H9 (cell line): Measurements from ENCODE around the gene SLC25A46. TPM values are rescaled to one million over a fixed set of nuclear protein-coding genes. Genes with fewer than 3 reads are reported as not detected.

ENCODE experiments used
- DNase-seq: peaks from one replicate; pipeline ENCODE4 v3.0.0-alpha.2; 2017
- H2AFZ ChIP-seq: one replicate; pipeline ENCODE4 v1.6.1; 2013; ENCODE audit warnings: mild to moderate bottlenecking, low read length, control low read depth, moderate library complexity
- H2AK5ac ChIP-seq: 2 replicates; pipeline ENCODE4 v1.6.1; 2013; ENCODE audit warnings: low read length, control low read depth, mixed read lengths; ENCODE audit not compliant: insufficient read length
- H2BK120ac ChIP-seq: one replicate; pipeline ENCODE4 v1.6.1; 2013; ENCODE audit warnings: low read depth, mild to moderate bottlenecking, low read length, control low read depth, inconsistent platforms; ENCODE audit not compliant: poor library complexity, severe bottlenecking
- H2BK12ac ChIP-seq: 2 replicates; pipeline ENCODE4 v1.6.1; 2013; ENCODE audit warnings: low read length, control low read depth, mixed read lengths, low read depth; ENCODE audit not compliant: insufficient read length
- H2BK15ac ChIP-seq: 2 replicates; pipeline ENCODE4 v1.6.1; 2013; ENCODE audit warnings: low read depth, low read length, control low read depth
- H2BK20ac ChIP-seq: one replicate; pipeline ENCODE4 v1.6.1; 2013; ENCODE audit warnings: low read depth, mild to moderate bottlenecking, low read length, control low read depth, inconsistent platforms; ENCODE audit not compliant: poor library complexity, severe bottlenecking
- H2BK5ac ChIP-seq: 2 replicates; pipeline ENCODE4 v1.6.1; 2013; ENCODE audit warnings: low read length, control low read depth, mixed read lengths; ENCODE audit not compliant: insufficient read length
- H3K14ac ChIP-seq: 2 replicates; pipeline ENCODE4 v1.6.1; 2013; ENCODE audit warnings: low read length, control low read depth; ENCODE audit not compliant: insufficient read depth
- H3K18ac ChIP-seq: 2 replicates; pipeline ENCODE4 v1.6.1; 2013; ENCODE audit warnings: low read depth, mild to moderate bottlenecking, mixed read lengths, low read length, control low read depth; ENCODE audit not compliant: insufficient read length
- H3K23ac ChIP-seq: 2 replicates; pipeline ENCODE4 v1.6.1; 2013; ENCODE audit warnings: low read length, control low read depth, mixed read lengths, low read depth; ENCODE audit not compliant: insufficient read length
- H3K23me2 ChIP-seq: 2 replicates; pipeline ENCODE4 v1.6.1; 2013; ENCODE audit warnings: low read depth, mild to moderate bottlenecking, mixed read lengths, low read length, control low read depth; ENCODE audit not compliant: insufficient read length, poor library complexity, severe bottlenecking
- H3K27ac ChIP-seq: 2 replicates; pipeline ENCODE4 v1.5.1; 2013; ENCODE audit warnings: low read length, control low read depth, mixed read lengths, low read depth; ENCODE audit not compliant: insufficient read length
- H3K27me3 ChIP-seq: 2 replicates; pipeline ENCODE4 v1.6.1; 2013; ENCODE audit warnings: low read length, control low read depth, inconsistent platforms; ENCODE audit not compliant: insufficient read depth
- H3K4ac ChIP-seq: 2 replicates; pipeline ENCODE4 v1.6.1; 2013; ENCODE audit warnings: low read depth, mild to moderate bottlenecking, control low read depth, inconsistent platforms, low read length, moderate library complexity
- H3K4me1 ChIP-seq: 2 replicates; pipeline ENCODE4 v1.6.1; 2013; ENCODE audit warnings: low read length, control low read depth, inconsistent platforms; ENCODE audit not compliant: insufficient read depth
- H3K4me2 ChIP-seq: 2 replicates; pipeline ENCODE4 v1.6.1; 2013; ENCODE audit warnings: low read length, control low read depth, mixed read lengths; ENCODE audit not compliant: insufficient read length, insufficient read depth
- H3K56ac ChIP-seq: 2 replicates; pipeline ENCODE4 v1.6.1; 2013; ENCODE audit warnings: low read depth, mild to moderate bottlenecking, mixed read lengths, low read length, control low read depth; ENCODE audit not compliant: insufficient read length
- H3K79me1 ChIP-seq: 2 replicates; pipeline ENCODE4 v1.6.1; 2013; ENCODE audit warnings: low read depth, mild to moderate bottlenecking, moderate library complexity, low read length, control low read depth, inconsistent platforms; ENCODE audit not compliant: insufficient read depth, poor library complexity, severe bottlenecking
- H3K79me2 ChIP-seq: 2 replicates; pipeline ENCODE4 v1.6.1; 2013; ENCODE audit warnings: low read length, control low read depth, inconsistent platforms; ENCODE audit not compliant: insufficient read depth
- H3K9ac ChIP-seq: 2 replicates; pipeline ENCODE4 v1.6.1; 2013; ENCODE audit warnings: low read length, control low read depth, mixed read lengths; ENCODE audit not compliant: insufficient read length; ENCODE audit errors: extremely low read depth
- H3K9me3 ChIP-seq: one replicate; pipeline ENCODE4 v1.6.1; 2013; ENCODE audit warnings: low read depth, low read length, inconsistent platforms; ENCODE audit not compliant: control insufficient read depth
- H3T11ph ChIP-seq: one replicate; pipeline ENCODE4 v1.6.1; 2013; ENCODE audit warnings: mild to moderate bottlenecking, low read length, control low read depth, inconsistent platforms
- H4K20me1 ChIP-seq: one replicate; pipeline ENCODE4 v1.6.1; 2013; ENCODE audit not compliant: control insufficient read depth, insufficient read length, insufficient read depth
- H4K5ac ChIP-seq: 2 replicates; pipeline ENCODE4 v1.6.1; 2013; ENCODE audit warnings: low read depth, mild to moderate bottlenecking, mixed read lengths, low read length, control low read depth; ENCODE audit not compliant: insufficient read length
- H4K8ac ChIP-seq: replicated peaks from 2 replicates; pipeline ENCODE4 v1.6.1; 2013; ENCODE audit warnings: low read length, control low read depth, mixed read lengths, low read depth; ENCODE audit not compliant: insufficient read length
- H4K91ac ChIP-seq: 2 replicates; pipeline ENCODE4 v1.6.1; 2013; ENCODE audit warnings: low read depth, mild to moderate bottlenecking, moderate library complexity, mixed read lengths, low read length, control low read depth; ENCODE audit not compliant: insufficient read length
- H3K27ac Mint-ChIP-seq, 3 experiments: 2 replicates in 2 of 3; 3 replicates in 1 of 3; pipeline ENCODE4 v1.8.0; 2020 to 2021; ENCODE audit warnings: mixed read lengths in 3 of 3, mild to moderate bottlenecking in 1 of 3, moderate library complexity in 1 of 3
- H3K27me3 Mint-ChIP-seq: 2 replicates; pipeline ENCODE4 v1.8.0; 2021; ENCODE audit warnings: low read depth, mild to moderate bottlenecking, moderate library complexity, mixed read lengths
- H3K36me3 Mint-ChIP-seq, 3 experiments: 2 replicates in 2 of 3; 3 replicates in 1 of 3; pipeline ENCODE4 v1.8.0; 2020 to 2021; ENCODE audit warnings: low read depth in 3 of 3, mixed read lengths in 3 of 3; ENCODE audit not compliant: insufficient read depth in 1 of 3
- H3K4me1 Mint-ChIP-seq, 2 experiments: 2 replicates each; pipeline ENCODE4 v1.8.0; 2020; ENCODE audit warnings: mixed read lengths in 2 of 2
- H3K4me3 Mint-ChIP-seq, 2 experiments: 2 replicates in 1 of 2; 3 replicates in 1 of 2; pipeline ENCODE4 v1.8.0; 2020 to 2021; ENCODE audit warnings: mild to moderate bottlenecking in 2 of 2, mixed read lengths in 2 of 2, moderate library complexity in 1 of 2
- H3K9me3 Mint-ChIP-seq, 2 experiments: 2 replicates in 1 of 2; 3 replicates in 1 of 2; pipeline ENCODE4 v1.8.0; 2020; ENCODE audit warnings: mild to moderate bottlenecking in 2 of 2, mixed read lengths in 2 of 2, moderate library complexity in 1 of 2
- CTCF ChIP-seq: fragments of 200-600 bp; sonication (generic); conservative IDR thresholded peaks from 3 replicates; pipeline ENCODE4 v1.8.0; 2021; ENCODE audit warnings: antibody characterized with exemption, mild to moderate bottlenecking
- WGBS: extraction: QIAGEN DNeasy Blood & Tissue Kit; methylation state at CpG from one replicate; pipeline ENCODE4 v1.1.7; 2013; ENCODE audit warnings: missing lambda C conversion rate, low lambda C conversion rate, mixed read lengths; ENCODE audit not compliant: insufficient read length; ENCODE audit errors: extremely low coverage; 5-methylcytosine and 5-hydroxymethylcytosine counted together
- total RNA-seq: library from RNA; stranded (reverse); gene quantifications from 2 replicates; pipeline ENCODE4 v1.2.1, GENCODE V29; 2021

SLC25A46 gene
- total RNA-seq, 1 experiment from 2014 or later = 26.0 TPM

- Histone ChIP-seq H3K79me1 (no peaks in the 10 kb centered on the region), H3K9ac (no peak overlapping the region), H2BK5ac (no peak overlapping the region), H2AFZ (no peak overlapping the region), H2AK5ac (no peak overlapping the region), H3K4me2 (no peak overlapping the region), H3K14ac (no peak overlapping the region), H3K27me3 (no peaks in the 10 kb centered on the region), H4K5ac (no peak overlapping the region), H4K20me1 (no peaks in the 10 kb centered on the region), H3K23ac (no peak overlapping the region), H2BK15ac (no peak overlapping the region), H4K91ac (no peak overlapping the region), H3K56ac (no peak overlapping the region), H2BK20ac (no peak overlapping the region), H2BK12ac (no peak overlapping the region), H4K8ac (no peak overlapping the region), H3K18ac (no peak overlapping the region), H3K9me3 (no peaks in the 10 kb centered on the region), H3K4ac (no peak overlapping the region), H3T11ph (no peak overlapping the region), H3K79me2 (no peaks in the 10 kb centered on the region), H3K4me1 (no peaks in the 10 kb centered on the region), H2BK120ac (no peak overlapping the region), H3K27ac (no peak overlapping the region), H3K23me2 (no peaks in the 10 kb centered on the region)
- H3K4me1 Mint-ChIP-seq = no peaks in the 10 kb centered on the region; a peak in 1 of 4 replicates
- no peaks in the 10 kb centered on the region for H3K27me3 Mint-ChIP-seq
- no peak for DNase-seq
- no peak overlapping the region for H3K4me3 Mint-ChIP-seq
- TF ChIP-seq CTCF = no peak
- H3K27ac Mint-ChIP-seq = no peak overlapping the region
- peaks cover 0 to 7% (median 0%) of the 10 kb centered on the region in 3 experiments; a peak in 4 of 7 replicates for H3K36me3 Mint-ChIP-seq
- WGBS = 100% methylated on average over 2 of the region's 8 CpGs
- no peaks in the 10 kb centered on the region for H3K9me3 Mint-ChIP-seq
Observed at GRCh38 chr5:110751902-110752762, 13.3 kb downstream of the SLC25A46 start.
